ENCODE measurements around the gene EGFL7.

DNA sequence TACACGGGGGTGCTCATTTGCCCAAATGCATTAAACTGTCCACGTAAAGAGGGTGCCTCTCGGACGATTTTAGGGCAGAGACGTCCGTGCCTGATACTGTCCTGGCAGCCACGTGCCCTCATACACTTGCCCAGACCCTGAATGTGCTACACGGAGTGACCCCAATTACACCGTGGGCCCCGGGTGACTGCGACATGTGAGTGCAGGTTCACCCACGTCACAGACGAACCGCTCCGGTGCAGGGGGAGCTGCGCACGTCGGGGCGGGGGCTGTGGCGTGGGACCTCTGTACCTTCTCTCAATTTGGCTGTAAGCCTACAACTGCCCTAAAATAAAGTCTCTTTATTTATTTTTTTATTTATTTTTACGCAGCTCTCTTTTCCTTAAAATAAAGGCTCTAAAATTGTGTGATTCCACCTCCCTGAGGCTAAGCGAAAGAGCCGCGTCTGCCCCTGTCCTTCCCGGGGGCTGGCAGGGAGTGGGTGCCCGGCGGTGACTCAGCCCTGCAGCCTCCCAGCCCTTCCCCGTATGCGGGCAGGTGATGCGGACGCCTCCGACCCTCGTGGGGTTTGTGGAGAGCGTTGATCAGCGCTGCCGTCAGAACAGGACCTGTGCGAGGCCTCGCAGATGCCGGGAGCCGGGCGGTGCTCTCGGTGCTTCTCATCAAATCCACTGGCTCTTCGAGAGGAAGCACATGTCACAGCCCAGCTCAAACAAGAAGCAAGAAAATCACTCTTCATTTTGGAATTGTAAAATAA lies 9.2 kb upstream of the EGFL7 start:
- TF ChIP-seq, protein P1, sequence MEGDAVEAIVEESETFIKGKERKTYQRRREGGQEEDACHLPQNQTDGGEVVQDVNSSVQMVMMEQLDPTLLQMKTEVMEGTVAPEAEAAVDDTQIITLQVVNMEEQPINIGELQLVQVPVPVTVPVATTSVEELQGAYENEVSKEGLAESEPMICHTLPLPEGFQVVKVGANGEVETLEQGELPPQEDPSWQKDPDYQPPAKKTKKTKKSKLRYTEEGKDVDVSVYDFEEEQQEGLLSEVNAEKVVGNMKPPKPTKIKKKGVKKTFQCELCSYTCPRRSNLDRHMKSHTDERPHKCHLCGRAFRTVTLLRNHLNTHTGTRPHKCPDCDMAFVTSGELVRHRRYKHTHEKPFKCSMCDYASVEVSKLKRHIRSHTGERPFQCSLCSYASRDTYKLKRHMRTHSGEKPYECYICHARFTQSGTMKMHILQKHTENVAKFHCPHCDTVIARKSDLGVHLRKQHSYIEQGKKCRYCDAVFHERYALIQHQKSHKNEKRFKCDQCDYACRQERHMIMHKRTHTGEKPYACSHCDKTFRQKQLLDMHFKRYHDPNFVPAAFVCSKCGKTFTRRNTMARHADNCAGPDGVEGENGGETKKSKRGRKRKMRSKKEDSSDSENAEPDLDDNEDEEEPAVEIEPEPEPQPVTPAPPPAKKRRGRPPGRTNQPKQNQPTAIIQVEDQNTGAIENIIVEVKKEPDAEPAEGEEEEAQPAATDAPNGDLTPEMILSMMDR (IDR thresholded peaks at IDR 0.05) = no peak
- no peak for TF ChIP-seq POLR2A (IDR thresholded peaks at IDR 0.05)
